GM23338 (cell line): Measurements from ENCODE around the gene CDC25C.

Experiments
- CREB1 ChIP-seq: fragments of 250-450 bp; sonication (Bioruptor Pico); IDR thresholded peaks from 2 replicates; pipeline ENCODE4 v1.5.0; 2020; ENCODE audit warnings: low read depth, mild to moderate bottlenecking, moderate library complexity
- EZH2 ChIP-seq: fragments of 200-600 bp; sonication (generic); IDR thresholded peaks from one replicate; pipeline ENCODE4 v1.8.0; 2017; ENCODE audit warnings: antibody characterized with exemption, mild to moderate bottlenecking, low read depth; ENCODE audit not compliant: unreplicated experiment
- EZH2phosphoT487 ChIP-seq: fragments of 200-600 bp; sonication (generic); IDR thresholded peaks from one replicate; pipeline ENCODE4 v1.8.1; 2018; ENCODE audit warnings: antibody characterized with exemption; ENCODE audit not compliant: unreplicated experiment
- JUNB ChIP-seq: IDR thresholded peaks from one replicate; pipeline ENCODE4 v1.6.1; 2016; ENCODE audit warnings: antibody characterized with exemption; ENCODE audit not compliant: unreplicated experiment
- NANOG ChIP-seq: IDR thresholded peaks from 2 replicates; pipeline ENCODE4 v1.6.1; 2016; ENCODE audit warnings: antibody characterized with exemption, borderline replicate concordance
- POLR2AphosphoS5 ChIP-seq: IDR thresholded peaks from 2 replicates; pipeline ENCODE4 v1.6.1; 2016; ENCODE audit warnings: antibody characterized with exemption, low read depth
- ZNF114 ChIP-seq: fragments of 250-450 bp; sonication (Bioruptor Pico); IDR thresholded peaks from 2 replicates; pipeline ENCODE4 v1.5.0; 2020; ENCODE audit warnings: mild to moderate bottlenecking, moderate library complexity
- ZNF331 ChIP-seq: fragments of 250-450 bp; sonication (Bioruptor Pico); IDR thresholded peaks from 2 replicates; pipeline ENCODE4 v1.5.0; 2020; ENCODE audit warnings: low read depth, mild to moderate bottlenecking, moderate library complexity
- TF ChIP-seq, protein P1 (sequence below), 2 experiments: fragments of 200-600 bp in 1 of 2; sonication (generic) in 1 of 2; conservative IDR thresholded peaks; 2 replicates each; pipeline versions ENCODE4 v1.5.1 to v1.6.1; 2016 to 2017; ENCODE audit warnings: antibody characterized with exemption in 2 of 2, low read depth in 2 of 2, mild to moderate bottlenecking in 2 of 2, moderate library complexity in 1 of 2
- TF ChIP-seq, protein P2 (sequence below): fragments of 250-450 bp; sonication (Bioruptor Pico); IDR thresholded peaks from 2 replicates; pipeline ENCODE4 v1.5.0; 2020; ENCODE audit warnings: mild to moderate bottlenecking, moderate library complexity
- TF ChIP-seq, protein P3 (sequence below): IDR thresholded peaks from one replicate; pipeline ENCODE4 v1.6.1; 2018; ENCODE audit warnings: antibody characterized with exemption; ENCODE audit not compliant: unreplicated experiment
- TF ChIP-seq, protein P4 (sequence below): IDR thresholded peaks from 2 replicates; pipeline ENCODE4 v1.6.1; 2016; ENCODE audit warnings: antibody characterized with exemption

DNA sequence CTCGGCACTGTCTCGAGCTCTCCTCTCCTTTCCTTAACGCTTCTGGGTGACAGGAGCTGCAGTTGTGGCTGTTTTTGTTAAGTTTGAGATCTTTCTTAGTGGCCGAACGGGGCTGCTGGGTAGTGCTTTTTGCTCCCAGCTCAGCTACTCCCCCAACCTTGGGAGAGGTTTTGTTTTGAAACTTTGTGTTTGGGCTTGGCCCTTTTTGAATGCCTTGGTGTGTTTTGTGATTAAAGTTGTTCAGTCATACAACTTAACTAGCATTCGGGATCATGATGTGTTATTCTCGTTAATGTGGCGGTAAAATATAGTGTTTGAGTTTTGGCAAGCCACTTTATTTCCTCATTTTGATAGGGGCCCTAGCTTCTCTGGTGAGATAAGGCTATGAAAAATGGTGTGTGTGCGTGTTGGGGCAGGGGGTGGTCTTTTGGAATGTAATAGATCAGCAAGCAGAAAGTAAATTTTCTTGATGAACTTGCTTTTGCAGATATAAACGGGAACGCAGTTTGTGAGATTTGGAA is 22.0 kb upstream of the CDC25C start:
- TF ChIP-seq, protein P1, sequence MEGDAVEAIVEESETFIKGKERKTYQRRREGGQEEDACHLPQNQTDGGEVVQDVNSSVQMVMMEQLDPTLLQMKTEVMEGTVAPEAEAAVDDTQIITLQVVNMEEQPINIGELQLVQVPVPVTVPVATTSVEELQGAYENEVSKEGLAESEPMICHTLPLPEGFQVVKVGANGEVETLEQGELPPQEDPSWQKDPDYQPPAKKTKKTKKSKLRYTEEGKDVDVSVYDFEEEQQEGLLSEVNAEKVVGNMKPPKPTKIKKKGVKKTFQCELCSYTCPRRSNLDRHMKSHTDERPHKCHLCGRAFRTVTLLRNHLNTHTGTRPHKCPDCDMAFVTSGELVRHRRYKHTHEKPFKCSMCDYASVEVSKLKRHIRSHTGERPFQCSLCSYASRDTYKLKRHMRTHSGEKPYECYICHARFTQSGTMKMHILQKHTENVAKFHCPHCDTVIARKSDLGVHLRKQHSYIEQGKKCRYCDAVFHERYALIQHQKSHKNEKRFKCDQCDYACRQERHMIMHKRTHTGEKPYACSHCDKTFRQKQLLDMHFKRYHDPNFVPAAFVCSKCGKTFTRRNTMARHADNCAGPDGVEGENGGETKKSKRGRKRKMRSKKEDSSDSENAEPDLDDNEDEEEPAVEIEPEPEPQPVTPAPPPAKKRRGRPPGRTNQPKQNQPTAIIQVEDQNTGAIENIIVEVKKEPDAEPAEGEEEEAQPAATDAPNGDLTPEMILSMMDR (conservative IDR thresholded peaks at IDR 0.05; ENCODE audit: low read depth in 2 of 2): no peak
- TF ChIP-seq, protein P2, sequence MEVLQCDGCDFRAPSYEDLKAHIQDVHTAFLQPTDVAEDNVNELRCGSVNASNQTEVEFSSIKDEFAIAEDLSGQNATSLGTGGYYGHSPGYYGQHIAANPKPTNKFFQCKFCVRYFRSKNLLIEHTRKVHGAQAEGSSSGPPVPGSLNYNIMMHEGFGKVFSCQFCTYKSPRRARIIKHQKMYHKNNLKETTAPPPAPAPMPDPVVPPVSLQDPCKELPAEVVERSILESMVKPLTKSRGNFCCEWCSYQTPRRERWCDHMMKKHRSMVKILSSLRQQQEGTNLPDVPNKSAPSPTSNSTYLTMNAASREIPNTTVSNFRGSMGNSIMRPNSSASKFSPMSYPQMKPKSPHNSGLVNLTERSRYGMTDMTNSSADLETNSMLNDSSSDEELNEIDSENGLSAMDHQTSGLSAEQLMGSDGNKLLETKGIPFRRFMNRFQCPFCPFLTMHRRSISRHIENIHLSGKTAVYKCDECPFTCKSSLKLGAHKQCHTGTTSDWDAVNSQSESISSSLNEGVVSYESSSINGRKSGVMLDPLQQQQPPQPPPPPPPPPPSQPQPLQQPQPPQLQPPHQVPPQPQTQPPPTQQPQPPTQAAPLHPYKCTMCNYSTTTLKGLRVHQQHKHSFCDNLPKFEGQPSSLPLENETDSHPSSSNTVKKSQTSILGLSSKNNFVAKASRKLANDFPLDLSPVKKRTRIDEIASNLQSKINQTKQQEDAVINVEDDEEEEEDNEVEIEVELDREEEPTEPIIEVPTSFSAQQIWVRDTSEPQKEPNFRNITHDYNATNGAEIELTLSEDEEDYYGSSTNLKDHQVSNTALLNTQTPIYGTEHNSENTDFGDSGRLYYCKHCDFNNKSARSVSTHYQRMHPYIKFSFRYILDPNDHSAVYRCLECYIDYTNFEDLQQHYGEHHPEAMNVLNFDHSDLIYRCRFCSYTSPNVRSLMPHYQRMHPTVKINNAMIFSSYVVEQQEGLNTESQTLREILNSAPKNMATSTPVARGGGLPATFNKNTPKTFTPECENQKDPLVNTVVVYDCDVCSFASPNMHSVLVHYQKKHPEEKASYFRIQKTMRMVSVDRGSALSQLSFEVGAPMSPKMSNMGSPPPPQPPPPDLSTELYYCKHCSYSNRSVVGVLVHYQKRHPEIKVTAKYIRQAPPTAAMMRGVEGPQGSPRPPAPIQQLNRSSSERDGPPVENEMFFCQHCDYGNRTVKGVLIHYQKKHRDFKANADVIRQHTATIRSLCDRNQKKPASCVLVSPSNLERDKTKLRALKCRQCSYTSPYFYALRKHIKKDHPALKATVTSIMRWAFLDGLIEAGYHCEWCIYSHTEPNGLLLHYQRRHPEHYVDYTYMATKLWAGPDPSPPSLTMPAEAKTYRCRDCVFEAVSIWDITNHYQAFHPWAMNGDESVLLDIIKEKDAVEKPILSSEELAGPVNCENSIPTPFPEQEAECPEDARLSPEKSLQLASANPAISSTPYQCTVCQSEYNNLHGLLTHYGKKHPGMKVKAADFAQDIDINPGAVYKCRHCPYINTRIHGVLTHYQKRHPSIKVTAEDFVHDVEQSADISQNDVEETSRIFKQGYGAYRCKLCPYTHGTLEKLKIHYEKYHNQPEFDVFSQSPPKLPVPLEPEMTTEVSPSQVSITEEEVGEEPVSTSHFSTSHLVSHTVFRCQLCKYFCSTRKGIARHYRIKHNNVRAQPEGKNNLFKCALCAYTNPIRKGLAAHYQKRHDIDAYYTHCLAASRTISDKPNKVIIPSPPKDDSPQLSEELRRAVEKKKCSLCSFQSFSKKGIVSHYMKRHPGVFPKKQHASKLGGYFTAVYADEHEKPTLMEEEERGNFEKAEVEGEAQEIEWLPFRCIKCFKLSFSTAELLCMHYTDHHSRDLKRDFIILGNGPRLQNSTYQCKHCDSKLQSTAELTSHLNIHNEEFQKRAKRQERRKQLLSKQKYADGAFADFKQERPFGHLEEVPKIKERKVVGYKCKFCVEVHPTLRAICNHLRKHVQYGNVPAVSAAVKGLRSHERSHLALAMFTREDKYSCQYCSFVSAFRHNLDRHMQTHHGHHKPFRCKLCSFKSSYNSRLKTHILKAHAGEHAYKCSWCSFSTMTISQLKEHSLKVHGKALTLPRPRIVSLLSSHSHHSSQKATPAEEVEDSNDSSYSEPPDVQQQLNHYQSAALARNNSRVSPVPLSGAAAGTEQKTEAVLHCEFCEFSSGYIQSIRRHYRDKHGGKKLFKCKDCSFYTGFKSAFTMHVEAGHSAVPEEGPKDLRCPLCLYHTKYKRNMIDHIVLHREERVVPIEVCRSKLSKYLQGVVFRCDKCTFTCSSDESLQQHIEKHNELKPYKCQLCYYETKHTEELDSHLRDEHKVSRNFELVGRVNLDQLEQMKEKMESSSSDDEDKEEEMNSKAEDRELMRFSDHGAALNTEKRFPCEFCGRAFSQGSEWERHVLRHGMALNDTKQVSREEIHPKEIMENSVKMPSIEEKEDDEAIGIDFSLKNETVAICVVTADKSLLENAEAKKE (CRISPR knock-in tag): no peak
- TF ChIP-seq POLR2AphosphoS5: no peak
- TF ChIP-seq, protein P3, sequence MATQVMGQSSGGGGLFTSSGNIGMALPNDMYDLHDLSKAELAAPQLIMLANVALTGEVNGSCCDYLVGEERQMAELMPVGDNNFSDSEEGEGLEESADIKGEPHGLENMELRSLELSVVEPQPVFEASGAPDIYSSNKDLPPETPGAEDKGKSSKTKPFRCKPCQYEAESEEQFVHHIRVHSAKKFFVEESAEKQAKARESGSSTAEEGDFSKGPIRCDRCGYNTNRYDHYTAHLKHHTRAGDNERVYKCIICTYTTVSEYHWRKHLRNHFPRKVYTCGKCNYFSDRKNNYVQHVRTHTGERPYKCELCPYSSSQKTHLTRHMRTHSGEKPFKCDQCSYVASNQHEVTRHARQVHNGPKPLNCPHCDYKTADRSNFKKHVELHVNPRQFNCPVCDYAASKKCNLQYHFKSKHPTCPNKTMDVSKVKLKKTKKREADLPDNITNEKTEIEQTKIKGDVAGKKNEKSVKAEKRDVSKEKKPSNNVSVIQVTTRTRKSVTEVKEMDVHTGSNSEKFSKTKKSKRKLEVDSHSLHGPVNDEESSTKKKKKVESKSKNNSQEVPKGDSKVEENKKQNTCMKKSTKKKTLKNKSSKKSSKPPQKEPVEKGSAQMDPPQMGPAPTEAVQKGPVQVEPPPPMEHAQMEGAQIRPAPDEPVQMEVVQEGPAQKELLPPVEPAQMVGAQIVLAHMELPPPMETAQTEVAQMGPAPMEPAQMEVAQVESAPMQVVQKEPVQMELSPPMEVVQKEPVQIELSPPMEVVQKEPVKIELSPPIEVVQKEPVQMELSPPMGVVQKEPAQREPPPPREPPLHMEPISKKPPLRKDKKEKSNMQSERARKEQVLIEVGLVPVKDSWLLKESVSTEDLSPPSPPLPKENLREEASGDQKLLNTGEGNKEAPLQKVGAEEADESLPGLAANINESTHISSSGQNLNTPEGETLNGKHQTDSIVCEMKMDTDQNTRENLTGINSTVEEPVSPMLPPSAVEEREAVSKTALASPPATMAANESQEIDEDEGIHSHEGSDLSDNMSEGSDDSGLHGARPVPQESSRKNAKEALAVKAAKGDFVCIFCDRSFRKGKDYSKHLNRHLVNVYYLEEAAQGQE: no peak
- no peak for TF ChIP-seq EZH2
- TF ChIP-seq, protein P4, sequence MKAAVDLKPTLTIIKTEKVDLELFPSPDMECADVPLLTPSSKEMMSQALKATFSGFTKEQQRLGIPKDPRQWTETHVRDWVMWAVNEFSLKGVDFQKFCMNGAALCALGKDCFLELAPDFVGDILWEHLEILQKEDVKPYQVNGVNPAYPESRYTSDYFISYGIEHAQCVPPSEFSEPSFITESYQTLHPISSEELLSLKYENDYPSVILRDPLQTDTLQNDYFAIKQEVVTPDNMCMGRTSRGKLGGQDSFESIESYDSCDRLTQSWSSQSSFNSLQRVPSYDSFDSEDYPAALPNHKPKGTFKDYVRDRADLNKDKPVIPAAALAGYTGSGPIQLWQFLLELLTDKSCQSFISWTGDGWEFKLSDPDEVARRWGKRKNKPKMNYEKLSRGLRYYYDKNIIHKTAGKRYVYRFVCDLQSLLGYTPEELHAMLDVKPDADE: no peak
- no peak for TF ChIP-seq EZH2phosphoT487
- no peak for TF ChIP-seq ZNF114 (CRISPR knock-in tag)
- no peak for TF ChIP-seq ZNF331 (CRISPR knock-in tag)
- TF ChIP-seq CREB1 (CRISPR knock-in tag): no peak
- no peak for TF ChIP-seq JUNB
- TF ChIP-seq NANOG: no peak
